ENCODE results near the gene CLGN.

Gene CLGN

GRCh38 chr4:140427106-140427918 is at the start of gene CLGN:
Gene CLGN, minus strand, starts transcription at chr4:140427648. Its CDS starts 14,570 bp downstream, at chr4:140413078.
- H3K9me3 ChIP-seq (ENCODE audit: insufficient read depth, low read depth, low read length): no peaks in the 10 kb centered on the region
- peak within 1 kb of the TSS; percentile 90 for H3K4me2 ChIP-seq (ENCODE audit: low read depth, low read length, poor library complexity, severe bottlenecking)
- H3K36me3 ChIP-seq (ENCODE audit: insufficient read depth, low read length): no peaks in the 10 kb centered on the region
- no peaks in the 10 kb centered on the region for H3K27me3 ChIP-seq (ENCODE audit: insufficient read depth, low read length, poor library complexity, severe bottlenecking)
- H3K4me1 ChIP-seq (ENCODE audit: insufficient read depth, low read length, poor library complexity, severe bottlenecking): peaks cover 10% of the 10 kb centered on the region
- peak within 1 kb of the TSS; percentile 84 for H3K4me3 ChIP-seq (ENCODE audit: low read length, poor library complexity, severe bottlenecking)
- no peaks in the 10 kb centered on the region for H4K20me1 ChIP-seq (ENCODE audit: insufficient read depth, low read length, poor library complexity, severe bottlenecking)
- TF ChIP-seq EZH2phosphoT487 (IDR thresholded peaks at IDR 0.05; ENCODE audit: borderline replicate concordance) (no peak), CTCF (conservative IDR thresholded peaks at IDR 0.05; ENCODE audit: low read length) (peak; percentile 59)
- peaks cover 15% of the 10 kb centered on the region for H3K79me2 ChIP-seq (ENCODE audit: insufficient read depth, low read length)
- H3K9ac ChIP-seq (ENCODE audit: low read depth, low read length, poor library complexity, severe bottlenecking): peak within 1 kb of the TSS; percentile 79
- H3K9me2 ChIP-seq (replicated peaks; ENCODE audit: low read depth, low read length): no peaks in the 10 kb centered on the region
- no peaks in the 10 kb centered on the region for H3F3A ChIP-seq (ENCODE audit: low read depth)
- peak within 1 kb of the TSS; percentile 96 for H2AFZ ChIP-seq (ENCODE audit: low read length)

- H3K27me3 ChIP-seq (ENCODE audit: insufficient read depth, low read length, poor library complexity, severe bottlenecking): no peaks in the 10 kb centered on the region
- no peaks in the 10 kb centered on the region for H3K36me3 ChIP-seq (ENCODE audit: insufficient read depth, low read length)
- H3F3A ChIP-seq (ENCODE audit: low read depth): no peaks in the 10 kb centered on the region
- H2AFZ ChIP-seq (ENCODE audit: low read length): no peak overlapping the region
- H4K20me1 ChIP-seq (ENCODE audit: insufficient read depth, low read length, poor library complexity, severe bottlenecking): no peaks in the 10 kb centered on the region
- no peaks in the 10 kb centered on the region for H3K9me2 ChIP-seq (replicated peaks; ENCODE audit: low read depth, low read length)
- no peaks in the 10 kb centered on the region for H3K4me1 ChIP-seq (ENCODE audit: insufficient read depth, low read length, poor library complexity, severe bottlenecking)
- H3K9ac ChIP-seq (ENCODE audit: low read depth, low read length, poor library complexity, severe bottlenecking): no peak overlapping the region
- H3K4me2 ChIP-seq (ENCODE audit: low read depth, low read length, poor library complexity, severe bottlenecking): no peak overlapping the region
- TF ChIP-seq CTCF (conservative IDR thresholded peaks at IDR 0.05; ENCODE audit: low read length): no peak
- TF ChIP-seq EZH2phosphoT487 (IDR thresholded peaks at IDR 0.05; ENCODE audit: borderline replicate concordance): no peak
- no peak overlapping the region for H3K4me3 ChIP-seq (ENCODE audit: low read length, poor library complexity, severe bottlenecking)
- no peaks in the 10 kb centered on the region for H3K9me3 ChIP-seq (ENCODE audit: insufficient read depth, low read depth, low read length)
- H3K79me2 ChIP-seq (ENCODE audit: insufficient read depth, low read length): no peaks in the 10 kb centered on the region
Measured at GRCh38 chr4:140472156-140472555, 44.7 kb upstream of the CLGN start.

GRCh38 chr4:140469791-140470733 is 42.6 kb upstream of the CLGN start:
- TF ChIP-seq CTCF (conservative IDR thresholded peaks at IDR 0.05; ENCODE audit: low read length): no peak
- TF ChIP-seq EZH2phosphoT487 (IDR thresholded peaks at IDR 0.05; ENCODE audit: borderline replicate concordance): no peak
- H3K4me2 ChIP-seq (ENCODE audit: low read depth, low read length, poor library complexity, severe bottlenecking): no peak overlapping the region
- H2AFZ ChIP-seq (ENCODE audit: low read length): no peak overlapping the region

More at GRCh38 chr4:140469791-140470733, 42.6 kb upstream of the CLGN start:
- no peaks in the 10 kb centered on the region for H3K27me3 ChIP-seq (ENCODE audit: insufficient read depth, low read length, poor library complexity, severe bottlenecking)
- H3K9me2 ChIP-seq (replicated peaks; ENCODE audit: low read depth, low read length): no peaks in the 10 kb centered on the region
- H3K9ac ChIP-seq (ENCODE audit: low read depth, low read length, poor library complexity, severe bottlenecking): no peak overlapping the region
- no peaks in the 10 kb centered on the region for H3F3A ChIP-seq (ENCODE audit: low read depth)
- no peak overlapping the region for H3K4me3 ChIP-seq (ENCODE audit: low read length, poor library complexity, severe bottlenecking)
- H3K36me3 ChIP-seq (ENCODE audit: insufficient read depth, low read length): no peaks in the 10 kb centered on the region
- no peaks in the 10 kb centered on the region for H3K9me3 ChIP-seq (ENCODE audit: insufficient read depth, low read depth, low read length)
- H3K79me2 ChIP-seq (ENCODE audit: insufficient read depth, low read length): no peaks in the 10 kb centered on the region
- no peaks in the 10 kb centered on the region for H3K4me1 ChIP-seq (ENCODE audit: insufficient read depth, low read length, poor library complexity, severe bottlenecking)
- no peaks in the 10 kb centered on the region for H4K20me1 ChIP-seq (ENCODE audit: insufficient read depth, low read length, poor library complexity, severe bottlenecking)
